ENCODE data around the gene ATP6V0A1.

ATP6V0A1 gene

GRCh38 chr17:42512246-42512645 is 53.6 kb downstream of the ATP6V0A1 start:
- H3K4me3 ChIP-seq (replicated peaks in 1 of 2; ENCODE audit: low read depth in 2 of 2, low read length in 2 of 2): no peak overlapping the region
- no peak for TF ChIP-seq CTCF (IDR thresholded peaks at IDR 0.05; ENCODE audit: low read depth, low read length)
- DNase-seq (ENCODE audit: low read depth in 2 of 2): no peak

- TF ChIP-seq CTCF (IDR thresholded peaks at IDR 0.05; ENCODE audit: low read depth, low read length): no peak
- peak in 1 of 2 donors; percentile 49 for DNase-seq (ENCODE audit: low read depth in 2 of 2)
- no peak overlapping the region for H3K4me3 ChIP-seq (replicated peaks in 1 of 2; ENCODE audit: low read depth in 2 of 2, low read length in 2 of 2)
These were observed 54.1 kb downstream of the ATP6V0A1 start for GRCh38 chr17:42512733-42513251.

GRCh38 chr17:42513686-42514085 is 55.0 kb downstream of the ATP6V0A1 start:
- no peak overlapping the region for H3K4me3 ChIP-seq (replicated peaks in 1 of 2; ENCODE audit: low read depth in 2 of 2, low read length in 2 of 2)
- TF ChIP-seq CTCF (IDR thresholded peaks at IDR 0.05; ENCODE audit: low read depth, low read length): no peak
- DNase-seq (ENCODE audit: low read depth in 2 of 2): no peak

- no peak overlapping the region for H3K4me3 ChIP-seq (replicated peaks in 1 of 2; ENCODE audit: low read depth in 2 of 2, low read length in 2 of 2)
- TF ChIP-seq CTCF (IDR thresholded peaks at IDR 0.05; ENCODE audit: low read depth, low read length): no peak
- no peak for DNase-seq (ENCODE audit: low read depth in 2 of 2)
These were observed 55.6 kb downstream of the ATP6V0A1 start for GRCh38 chr17:42514279-42514678.

- no peak overlapping the region for H3K4me3 ChIP-seq (replicated peaks in 1 of 2; ENCODE audit: low read depth in 2 of 2, low read length in 2 of 2)
- DNase-seq (ENCODE audit: low read depth in 2 of 2): no peak
- no peak for TF ChIP-seq CTCF (IDR thresholded peaks at IDR 0.05; ENCODE audit: low read depth, low read length)
These were observed 56.2 kb downstream of the ATP6V0A1 start for GRCh38 chr17:42514867-42515266.

- H3K4me3 ChIP-seq (replicated peaks in 1 of 2; ENCODE audit: low read depth in 2 of 2, low read length in 2 of 2): no peak overlapping the region
- TF ChIP-seq CTCF (IDR thresholded peaks at IDR 0.05; ENCODE audit: low read depth, low read length): peak; percentile 96
- peak; percentile 95 to 97 for DNase-seq (ENCODE audit: low read depth in 2 of 2)
These were observed 58.8 kb downstream of the ATP6V0A1 start for GRCh38 chr17:42517516-42517915.

All from cardiac fibroblast (primary cell).